ENCODE results near the gene MLLT10. TPM values are rescaled to one million over a fixed set of nuclear protein-coding genes. Genes with fewer than 3 reads are reported as not detected.
A peak's percentile ranks its signal among the peaks of the same experiment; 100 is the strongest.

Gene MLLT10
- total and polyA plus RNA-seq, 2 of the 8 experiments (the other 6 are each of a cell fraction or from before 2014, with no cell fraction given), result 53.1 to 62.1 TPM

GRCh38 chr10:21518641-21519396 lies 15.2 kb upstream of the MLLT10 start (continued):
- TF ChIP-seq CHD7 (IDR thresholded peaks at IDR 0.05; ENCODE audit: insufficient replicate concordance, low read length), result peak; percentile 60
